GM18511 (cell line): Measurements from ENCODE around the gene WSB2.
"Not testable (repeated sequence)": the region's sequence is repeated elsewhere in the genome, so short reads cannot be mapped to it uniquely, and the experiment has no call there.

Experiments used
- ATAC-seq: cut with Tn5 transposase; IDR thresholded peaks from one replicate; pipeline ENCODE4 v1.9.1; 2021; ENCODE audit warnings: mild to moderate bottlenecking, moderate library complexity; ENCODE audit not compliant: unreplicated experiment

The WSB2 gene

DNA sequence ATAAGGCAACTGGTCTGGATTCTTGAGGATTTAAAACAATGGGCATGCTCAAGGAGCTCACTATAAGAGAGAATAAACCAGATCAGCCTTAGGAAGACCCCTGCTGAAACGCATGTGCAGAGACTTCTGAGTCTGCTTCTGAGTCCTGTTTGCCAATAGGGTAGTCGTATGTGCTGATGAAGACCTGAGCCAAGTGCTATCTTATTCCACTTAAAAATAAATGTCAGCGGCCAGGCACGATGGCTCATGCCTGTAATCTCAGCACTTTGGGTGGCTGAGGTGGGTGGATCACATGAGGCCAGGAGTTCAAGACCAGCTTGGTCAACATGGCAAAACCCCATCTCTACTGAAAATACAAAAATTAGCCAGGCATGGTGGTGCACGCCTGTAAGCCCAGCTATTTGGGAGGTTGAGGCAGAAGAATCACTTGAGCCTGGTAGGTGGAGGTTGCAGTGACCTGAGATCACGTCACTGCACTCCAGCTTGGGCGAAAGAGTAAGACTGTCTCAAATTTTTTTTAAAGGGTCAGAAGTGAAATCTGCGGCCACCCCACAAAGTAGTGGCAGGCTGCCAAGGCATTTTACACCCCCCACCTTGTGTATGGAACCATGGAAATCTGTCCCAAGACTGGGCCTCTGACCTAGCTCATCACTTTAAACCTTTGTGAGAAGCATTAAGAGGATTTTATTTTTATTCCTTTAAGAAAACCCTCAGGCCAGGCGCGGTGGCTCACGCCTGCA, 24.1 kb downstream of the WSB2 start:
- ATAC-seq = no peak

DNA sequence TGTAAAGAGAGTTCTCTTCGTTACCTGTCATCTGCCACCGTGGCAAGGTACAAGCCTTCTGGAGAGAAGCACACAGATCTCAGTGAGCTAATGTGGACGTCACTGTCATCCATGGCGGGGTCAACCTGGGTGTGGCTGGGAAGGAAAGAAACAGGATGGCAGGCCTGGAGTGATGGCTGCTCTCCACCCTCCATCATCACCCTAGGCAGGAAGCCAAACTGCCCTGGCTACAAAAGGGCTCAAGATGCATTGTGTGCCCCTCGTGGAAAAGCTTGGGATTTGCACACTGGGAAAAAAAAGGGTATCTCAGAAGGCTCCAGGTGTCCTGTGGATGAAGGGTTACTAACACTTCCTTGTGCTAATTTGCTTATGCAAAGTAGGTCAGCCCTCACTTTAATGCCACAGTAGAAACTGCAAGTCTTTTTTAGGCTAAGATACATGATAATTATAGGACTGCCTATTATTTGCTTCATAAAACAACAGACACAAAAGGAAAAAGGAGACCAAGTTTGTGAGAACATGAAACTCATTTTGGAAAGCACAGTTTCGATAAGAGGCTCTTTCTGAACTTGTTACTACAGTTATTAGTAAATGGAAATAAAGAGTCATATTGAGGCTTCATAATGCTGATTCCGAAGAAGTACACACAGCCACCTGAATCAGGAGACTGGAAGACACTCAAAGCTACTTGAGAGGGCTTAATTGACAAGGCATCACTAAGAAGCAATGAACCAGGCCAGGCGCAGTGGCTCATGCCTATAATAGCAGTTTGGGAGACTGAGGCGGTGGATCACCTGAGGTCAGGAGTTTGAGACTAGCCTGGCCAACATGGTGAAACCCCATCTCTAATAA, 25.6 kb downstream of the WSB2 start:
- ATAC-seq = peak; percentile 91

DNA sequence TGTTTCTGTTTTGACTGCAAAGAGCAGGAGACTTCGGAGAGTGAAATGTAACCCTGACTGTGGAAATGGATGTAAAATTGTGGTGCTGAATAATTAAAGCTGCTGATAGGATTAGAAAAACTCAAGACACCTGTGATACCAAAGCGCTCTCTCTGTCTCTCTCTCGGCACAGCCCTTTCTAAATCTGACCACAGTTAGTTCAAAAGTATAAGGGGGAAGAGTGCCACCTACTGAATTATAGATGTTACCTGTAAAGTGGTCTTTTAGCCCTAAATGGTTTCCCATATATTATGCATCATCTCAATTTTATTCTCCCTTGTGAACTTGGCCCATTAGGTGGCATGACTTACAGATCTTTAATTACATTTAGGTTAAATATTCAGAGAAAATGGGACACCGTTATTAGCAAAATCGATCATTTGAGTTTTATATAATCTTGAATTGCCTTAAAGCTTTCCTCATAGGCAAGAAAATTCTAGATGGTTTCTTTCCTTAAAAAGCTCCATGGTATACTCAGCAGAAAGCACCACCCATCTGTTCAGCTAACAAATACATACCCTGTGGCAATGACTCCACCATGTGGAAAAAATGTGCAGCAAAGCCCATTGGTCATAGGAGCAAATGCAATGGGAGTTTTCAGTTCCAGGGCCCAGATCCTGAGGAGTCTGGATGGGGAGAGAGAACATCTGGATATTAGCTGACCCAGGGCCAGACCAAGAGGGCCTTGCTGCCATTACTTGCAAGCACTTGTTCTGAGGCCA, 26.4 kb downstream of the WSB2 start:
- no peak for ATAC-seq

DNA sequence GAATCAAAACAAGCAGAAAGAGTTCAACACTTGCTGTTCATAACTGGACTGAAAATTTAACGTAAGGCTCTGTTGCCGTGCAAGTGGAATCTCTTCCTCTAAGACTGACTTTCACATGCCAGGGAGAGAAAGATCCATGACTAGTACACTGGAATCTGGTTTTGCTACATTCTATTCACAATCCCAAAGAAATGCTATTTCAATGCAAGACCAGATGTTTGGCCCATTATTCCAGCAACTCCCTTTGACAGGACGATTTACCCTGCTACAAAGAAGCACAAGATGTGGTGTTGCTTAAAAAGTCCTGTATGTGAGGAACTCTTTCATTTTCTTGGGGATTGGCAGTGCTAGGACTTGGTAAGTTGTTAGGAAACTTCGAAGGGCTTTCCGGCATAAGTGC, 27.1 kb downstream of the WSB2 start:
- ATAC-seq = no peak

DNA sequence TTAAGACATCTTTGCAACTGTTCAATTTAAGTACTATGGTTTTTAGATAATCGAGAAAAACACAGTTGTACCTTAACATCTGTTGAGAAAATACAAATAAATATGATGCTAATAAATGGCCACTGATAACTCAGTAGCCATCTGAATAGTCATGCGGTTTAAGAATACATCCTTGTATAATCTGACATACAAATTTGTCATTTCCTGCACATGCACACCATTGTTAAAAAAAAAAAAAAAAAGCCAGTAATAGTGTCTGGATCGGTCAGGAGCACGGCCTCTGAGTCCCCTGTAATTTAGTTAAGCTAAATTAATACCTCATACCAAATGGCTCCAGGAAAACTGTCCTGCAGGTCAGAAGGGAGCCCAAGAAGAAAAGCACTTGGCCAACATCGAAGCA, 27.7 kb downstream of the WSB2 start:
- no peak for ATAC-seq

DNA sequence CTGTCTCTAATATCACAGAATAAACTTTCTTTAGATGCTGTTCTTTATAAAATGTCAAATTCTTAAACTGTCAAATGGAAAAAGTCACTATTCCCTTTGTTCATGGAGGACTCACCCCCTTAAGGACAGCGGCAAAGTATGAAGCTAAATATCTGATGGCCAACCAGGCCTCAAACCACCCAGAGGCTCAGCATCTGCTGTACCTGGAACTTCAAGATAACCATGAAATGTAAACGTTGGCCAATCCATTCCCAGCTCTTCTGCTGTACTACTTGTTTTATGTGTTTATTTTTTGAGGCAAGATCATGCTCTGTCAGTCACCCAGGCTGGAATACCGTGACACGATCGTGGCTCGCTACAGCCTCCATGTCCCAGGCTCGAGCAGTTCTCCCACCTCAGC, 28.8 kb downstream of the WSB2 start:
- ATAC-seq = no peak

DNA sequence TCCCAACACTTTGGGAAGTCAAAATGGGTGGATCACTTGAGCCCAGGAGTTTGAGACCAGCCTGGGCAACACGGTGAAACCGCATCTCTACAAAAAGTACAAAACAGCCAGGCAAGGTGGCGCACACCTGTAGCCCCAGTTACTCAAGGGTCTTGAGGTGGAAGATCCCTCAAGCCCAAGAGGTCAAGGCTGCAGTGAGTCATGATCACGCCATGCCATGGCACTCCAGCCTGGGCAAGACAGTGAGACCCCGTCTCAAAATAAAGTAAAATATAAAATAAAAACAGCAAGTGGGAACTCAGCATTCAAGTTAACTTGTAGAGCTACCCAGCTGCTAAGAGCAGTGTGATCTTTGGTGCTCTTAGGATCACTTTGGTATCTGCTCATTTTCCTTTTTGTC, 31.8 kb downstream of the WSB2 start:
- no peak for ATAC-seq

DNA sequence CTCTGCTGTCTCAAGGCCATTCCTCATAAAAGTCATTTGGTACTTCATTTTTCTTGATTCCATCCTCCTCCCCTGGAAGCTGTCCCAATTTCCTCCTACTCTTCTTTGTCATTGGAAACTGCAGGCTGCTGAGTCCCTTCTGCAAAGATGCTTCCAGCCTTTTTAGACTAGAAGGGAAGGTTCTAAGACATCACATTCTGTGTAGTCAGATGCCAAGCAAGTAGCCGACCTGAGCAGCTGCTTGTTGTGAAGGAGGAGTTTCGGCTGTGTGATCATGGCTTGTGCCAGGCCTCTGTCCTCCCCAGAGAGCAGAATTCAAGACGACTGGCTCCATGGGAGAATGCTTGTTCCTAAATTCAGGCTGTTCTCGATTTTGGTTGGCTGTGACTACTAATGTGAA, 35.8 kb downstream of the WSB2 start:
- no peak for ATAC-seq

DNA sequence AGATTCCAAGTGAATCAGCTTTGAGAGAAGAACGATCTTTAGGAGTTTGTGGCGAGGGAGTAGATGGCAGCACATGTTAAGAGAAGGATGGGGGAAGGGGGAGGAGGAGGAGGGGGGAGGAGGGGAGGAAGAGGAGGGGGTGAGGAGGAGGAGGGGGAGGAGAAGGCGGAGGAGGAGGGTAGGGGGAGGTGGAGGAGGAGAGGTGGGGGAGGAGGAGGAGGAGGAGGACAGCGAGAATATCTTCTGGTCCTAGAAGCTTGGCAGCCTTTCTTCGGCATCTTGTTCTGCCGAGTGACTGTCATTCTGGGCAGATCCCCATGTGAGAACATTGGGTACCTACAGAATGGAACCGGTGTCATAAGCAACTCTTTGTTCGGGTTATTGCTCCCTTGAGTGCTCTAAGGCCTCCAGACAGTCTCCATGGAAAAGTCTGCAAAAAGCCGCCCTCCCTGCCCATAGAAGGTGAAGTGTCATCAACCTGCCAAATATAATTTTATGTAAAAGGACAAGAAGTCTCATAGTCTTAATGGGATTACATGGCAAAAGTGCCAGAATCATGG, 37.6 kb downstream of the WSB2 start:
- ATAC-seq = no peak

DNA sequence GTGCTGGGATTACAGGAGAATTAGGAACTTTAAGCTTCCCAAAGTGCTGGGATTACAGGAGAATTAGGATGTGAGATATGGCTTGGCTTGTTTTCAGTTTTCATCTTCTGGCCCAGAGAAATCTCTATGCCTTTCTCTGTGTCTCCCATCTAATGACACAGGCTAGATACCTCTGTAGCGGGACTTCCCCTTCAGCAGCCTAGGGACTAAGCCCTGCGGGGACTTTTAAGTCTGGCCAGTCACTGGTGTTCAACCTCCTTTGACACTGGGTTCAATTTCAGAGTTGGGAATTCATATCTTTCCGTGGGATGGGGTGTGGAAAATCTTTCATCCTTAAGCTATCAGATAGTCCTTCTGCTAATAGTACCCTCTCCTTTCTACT, 38.3 kb downstream of the WSB2 start:
- no peak for ATAC-seq

DNA sequence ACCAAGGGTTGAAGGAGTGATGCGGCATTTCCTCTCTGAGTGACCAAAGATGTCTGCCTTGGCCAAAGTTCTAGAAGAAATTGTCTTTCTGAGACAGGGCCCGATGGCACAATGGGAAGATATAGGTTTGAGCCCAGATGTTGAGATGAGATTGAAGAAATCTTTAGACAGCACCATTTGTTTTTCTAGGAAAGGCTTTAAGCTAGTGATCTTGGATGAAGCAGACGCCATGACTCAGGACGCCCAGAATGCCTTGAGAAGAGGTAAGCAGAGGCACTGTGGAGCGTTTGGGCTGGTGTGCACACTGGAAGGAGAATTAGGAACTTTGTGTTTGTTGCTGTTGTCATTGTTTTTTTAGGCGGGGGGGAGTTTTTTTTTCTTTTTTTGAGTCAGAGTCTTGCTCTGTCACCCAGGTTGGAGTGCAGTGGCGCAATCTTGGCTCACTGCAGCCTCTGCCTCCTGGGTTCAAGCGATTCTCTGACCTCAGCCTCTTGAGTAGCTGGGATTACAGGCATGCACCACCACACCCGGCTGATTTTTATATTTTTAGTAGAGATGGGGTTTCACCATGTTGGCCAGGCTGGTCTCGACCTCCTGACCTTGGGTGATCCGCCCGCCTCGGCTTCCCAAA, 38.8 kb downstream of the WSB2 start:
- ATAC-seq = not testable (repeated sequence)

DNA sequence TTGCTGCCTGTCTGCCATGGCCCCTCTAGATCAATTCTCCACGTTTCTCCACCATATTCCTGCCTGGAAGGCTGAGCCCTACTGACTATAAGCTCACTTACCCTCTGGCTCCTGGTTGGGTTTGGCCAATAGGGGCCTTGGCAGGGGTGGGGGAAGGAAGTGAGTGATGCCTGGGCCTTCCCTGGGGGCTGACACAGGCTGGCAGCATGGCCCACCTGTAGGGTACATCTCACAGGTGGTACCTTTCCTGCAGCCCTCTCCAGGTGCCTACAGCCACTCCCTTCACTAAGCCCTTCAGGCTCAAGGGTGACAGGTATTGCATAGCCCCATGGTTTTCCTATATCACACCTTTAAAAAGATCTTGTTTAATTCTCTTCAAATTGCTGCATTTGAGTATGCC, 40.9 kb downstream of the WSB2 start:
- no peak for ATAC-seq

DNA sequence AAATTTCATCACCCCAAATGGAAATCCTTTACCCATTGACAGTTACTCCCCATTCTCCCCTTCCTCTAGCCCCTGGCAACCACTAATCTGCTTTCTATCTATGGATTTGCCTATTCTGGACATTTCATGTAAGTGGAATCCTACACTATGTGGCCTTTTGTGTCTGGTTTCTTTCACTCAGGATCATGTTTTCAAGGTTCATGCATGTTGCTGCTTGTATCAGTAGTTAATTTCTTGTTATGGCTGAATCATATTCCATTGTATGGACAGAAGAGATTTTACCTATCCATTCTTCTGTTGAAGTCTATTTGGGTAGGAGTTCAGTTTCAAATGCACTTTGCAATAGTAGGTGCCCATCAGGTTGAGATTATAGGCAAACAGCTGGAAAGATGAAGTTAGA, 43.1 kb downstream of the WSB2 start:
- no peak for ATAC-seq

DNA sequence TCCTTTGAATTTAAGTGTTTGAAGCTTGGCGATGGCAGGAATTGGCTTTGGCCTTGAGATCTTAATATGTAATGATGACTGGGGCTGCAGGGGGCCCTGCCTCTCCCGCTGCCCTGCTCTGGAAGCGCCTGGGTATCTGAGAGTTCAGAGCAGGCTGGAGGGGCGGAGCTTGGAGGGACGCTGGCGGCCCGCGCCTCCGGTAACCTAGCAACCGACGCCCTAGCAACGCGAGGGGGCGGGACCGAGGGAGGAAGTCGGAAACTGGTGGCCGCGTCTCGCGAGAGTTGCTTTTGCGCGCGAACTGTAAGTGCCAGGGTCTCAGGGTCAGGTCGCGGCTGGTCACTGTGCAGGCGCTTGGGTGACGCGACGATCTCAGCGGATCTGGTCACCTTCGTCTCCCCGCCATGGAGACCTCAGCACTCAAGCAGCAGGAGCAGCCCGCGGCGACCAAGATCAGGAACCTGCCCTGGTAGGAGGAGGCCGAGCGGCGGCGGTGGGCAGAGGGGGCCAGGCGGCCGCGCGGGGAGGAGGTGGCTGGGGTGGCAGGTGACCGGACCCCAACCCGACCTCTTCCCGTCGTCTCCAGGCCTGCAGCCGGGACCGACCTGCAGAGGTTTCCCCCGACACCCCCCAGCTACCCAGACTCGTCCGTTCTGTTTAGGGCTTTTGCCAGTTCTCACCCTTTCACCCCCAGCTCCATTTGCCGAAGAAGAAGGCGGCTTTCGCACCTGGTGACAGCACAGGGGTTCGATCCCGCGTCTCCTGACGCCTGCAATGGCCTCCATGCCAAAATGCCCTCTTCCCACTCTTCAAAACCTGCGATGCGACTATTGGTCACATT, 44.3 kb downstream of the WSB2 start, which contains the start of gene RFC5:
TSS of gene RFC5 (plus strand) at position 280 of the 841 bp plus-strand sequence. CDS start at position 405, 125 bp downstream.
- ATAC-seq = peak; percentile 99

DNA sequence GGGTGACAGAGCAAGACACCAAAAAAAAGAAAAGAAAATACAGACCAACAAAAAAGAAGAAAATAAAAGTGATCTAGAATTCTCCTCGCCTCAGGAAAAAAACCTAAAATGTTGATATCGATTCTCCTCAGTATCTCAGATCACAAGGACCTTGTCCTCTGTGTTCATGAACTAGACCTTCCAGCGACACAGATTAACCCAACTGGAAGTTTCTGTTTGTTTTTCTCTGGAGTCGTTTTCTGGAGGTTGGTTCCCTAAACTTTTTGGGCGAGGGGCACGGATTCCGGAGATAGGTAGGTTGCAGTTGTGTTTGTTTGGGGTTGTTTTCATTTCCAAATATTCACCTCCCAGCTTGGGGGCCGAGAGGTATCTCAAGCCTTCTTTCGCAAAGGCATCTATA, 45.0 kb downstream of the WSB2 start:
- no peak for ATAC-seq

DNA sequence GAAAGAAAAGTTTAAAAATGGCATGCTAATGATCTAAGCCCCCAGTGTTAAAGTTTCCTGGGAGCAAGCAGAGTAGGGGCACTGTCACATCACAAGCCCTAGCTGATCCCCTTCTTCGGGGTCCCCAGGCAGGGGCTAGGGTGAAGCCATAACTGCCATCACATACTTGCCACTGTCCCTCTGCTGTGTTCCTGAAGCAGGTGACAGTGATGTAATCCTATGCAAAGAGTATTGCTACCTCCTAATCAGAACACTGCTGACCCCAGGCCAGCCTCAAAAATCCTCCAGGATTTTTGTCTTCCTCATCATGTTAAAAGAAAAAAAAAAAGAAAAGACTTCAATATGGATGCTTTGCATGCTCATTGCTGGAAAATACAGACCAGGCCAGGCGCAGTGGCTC, 45.7 kb downstream of the WSB2 start:
- ATAC-seq = no peak

DNA sequence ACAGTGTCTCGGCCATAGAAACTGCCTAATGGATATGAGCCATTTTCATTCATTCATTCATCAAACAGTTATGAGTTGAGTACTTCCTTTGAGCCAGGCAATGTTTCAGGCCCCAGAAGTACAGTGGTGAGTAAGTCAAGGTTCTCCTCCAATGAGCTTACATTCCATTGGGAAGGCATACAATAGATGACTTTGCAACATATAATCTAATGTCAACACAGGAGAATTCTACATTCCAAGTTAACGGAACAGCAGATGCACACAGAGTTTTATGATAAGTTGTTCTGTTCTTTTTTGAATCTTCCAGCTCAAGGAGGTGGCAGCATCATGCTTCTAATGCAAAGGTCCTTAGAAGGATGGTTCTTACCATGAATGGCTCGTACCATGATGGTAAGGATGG, 47.7 kb downstream of the WSB2 start:
- no peak for ATAC-seq

DNA sequence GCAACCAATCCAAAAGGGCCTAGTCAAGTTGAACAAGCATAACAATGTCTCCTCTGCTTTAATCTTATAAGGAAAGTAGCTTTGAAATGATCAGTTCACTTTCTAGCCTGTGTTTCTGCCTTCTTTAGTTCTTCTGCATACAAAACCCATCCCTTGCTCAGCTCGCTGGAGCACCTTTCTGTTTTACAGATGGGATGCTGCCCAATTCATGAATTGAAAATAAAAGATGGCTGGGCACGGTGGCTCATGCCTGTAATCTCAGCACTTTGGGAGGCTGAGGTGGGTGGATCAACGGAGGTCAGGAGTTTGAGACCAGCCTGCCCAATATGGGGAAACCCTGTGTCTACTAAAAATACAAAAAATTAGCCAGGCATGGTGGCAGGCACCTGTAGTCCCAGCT, 49.0 kb downstream of the WSB2 start:
- no peak for ATAC-seq

DNA sequence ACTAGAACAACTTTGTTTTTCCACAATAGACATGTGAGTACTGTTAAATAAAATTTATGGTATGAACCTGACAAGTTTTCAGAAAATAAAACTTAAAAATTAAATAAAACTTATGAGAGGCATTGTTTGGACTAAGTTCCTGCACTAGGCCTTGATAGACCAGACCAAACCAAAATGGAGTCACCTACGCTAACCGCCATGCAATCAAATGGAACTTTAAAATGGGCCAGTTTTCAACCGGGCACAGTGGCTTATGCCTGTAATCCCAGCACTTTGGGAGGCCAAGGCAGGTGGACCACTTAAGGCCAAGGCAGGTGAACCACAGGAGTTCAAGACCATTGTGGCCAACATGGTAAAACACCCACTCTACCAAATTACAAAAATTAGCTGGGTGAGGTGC, 49.6 kb downstream of the WSB2 start:
- ATAC-seq = no peak

DNA sequence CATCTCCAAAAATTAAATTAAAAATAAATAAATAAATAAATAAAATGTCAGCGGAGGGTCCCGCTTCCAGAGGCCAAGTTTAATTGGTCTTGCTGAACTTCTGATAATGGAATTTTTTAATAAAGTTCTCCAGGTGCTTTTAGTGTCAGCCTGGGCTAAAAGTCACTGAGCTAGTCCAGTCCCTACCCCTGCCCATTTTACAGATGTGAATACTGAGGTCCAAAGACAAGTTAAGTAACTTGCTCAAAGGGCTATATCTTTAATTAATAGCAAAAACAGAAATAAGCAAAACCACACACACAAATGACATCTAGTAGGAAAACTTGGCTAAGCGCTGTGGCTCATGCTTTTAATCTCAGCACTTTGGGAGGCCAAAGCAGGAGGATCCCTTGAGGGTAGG, 50.1 kb downstream of the WSB2 start:
- no peak for ATAC-seq
